Subcutaneous abdominal adipose tissue (tissue), 5 donors: ENCODE results near the gene CNTLN.
"Not testable (repeated sequence)": the region's sequence is repeated elsewhere in the genome, so short reads cannot be mapped to it uniquely, and the experiment has no call there.

Experiments
- H3K27ac ChIP-seq: one replicate; pipeline ENCODE4 v1.7.0; 2013; ENCODE audit warnings: low read depth, mild to moderate bottlenecking, inconsistent platforms, low read length, moderate library complexity
- H3K27me3 ChIP-seq, 5 donors: one replicate each; pipeline ENCODE4 v1.7.0; 2013; ENCODE audit warnings: low read length in 5 of 5, inconsistent platforms in 1 of 5; ENCODE audit not compliant: control insufficient read depth in 5 of 5, insufficient read depth in 4 of 5
- H3K36me3 ChIP-seq, 5 donors: one replicate each; pipeline ENCODE4 v1.7.0; 2013; ENCODE audit warnings: low read length in 5 of 5; ENCODE audit not compliant: control insufficient read depth in 5 of 5, insufficient read depth in 5 of 5
- H3K4me1 ChIP-seq, 5 donors: one replicate each; pipeline ENCODE4 v1.7.0; 2013; ENCODE audit warnings: low read length in 5 of 5, mild to moderate bottlenecking in 3 of 5, moderate library complexity in 1 of 5; ENCODE audit not compliant: control insufficient read depth in 5 of 5, insufficient read depth in 5 of 5
- H3K4me3 ChIP-seq, 5 donors: one replicate each; pipeline ENCODE4 v1.7.0; 2013; ENCODE audit warnings: low read length in 5 of 5, low read depth in 1 of 5
- H3K9ac ChIP-seq, 5 donors: one replicate each; pipeline ENCODE4 v1.7.0; 2013; ENCODE audit warnings: low read length in 5 of 5, mild to moderate bottlenecking in 4 of 5, moderate library complexity in 3 of 5
- H3K9me3 ChIP-seq, 5 donors: one replicate each; pipeline ENCODE4 v1.7.0; 2013; ENCODE audit warnings: low read length in 5 of 5; ENCODE audit not compliant: control insufficient read depth in 5 of 5
- donor health status: healthy.
- donor health status: healthy.
- donor health status: healthy.
- donor health status: healthy.
- donor health status: healthy.

CNTLN gene

DNA sequence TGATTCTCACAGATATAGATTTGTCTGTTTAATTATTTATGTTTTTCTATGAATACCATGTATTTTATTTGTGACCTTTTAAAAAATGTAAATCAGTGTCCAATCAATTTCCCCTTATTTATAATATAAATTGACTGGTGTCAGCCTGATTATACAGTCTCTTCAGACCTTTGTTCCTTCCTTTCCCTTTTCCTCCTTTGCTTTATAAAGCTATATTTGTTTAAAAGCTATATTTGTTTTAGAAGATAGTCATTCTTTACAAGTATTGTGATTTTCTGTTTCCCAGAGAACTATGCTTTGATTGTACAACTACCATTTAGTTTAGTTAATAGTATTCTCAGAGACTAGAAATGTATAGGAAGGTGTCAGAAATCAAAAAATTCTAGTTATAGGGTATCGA is 90.6 kb downstream of the CNTLN start:
- no peak overlapping the region for H3K4me3 ChIP-seq
- no peak overlapping the region for H3K27ac ChIP-seq
- H3K9me3 ChIP-seq, result no peaks in the 10 kb centered on the region
- no peak overlapping the region for H3K9ac ChIP-seq
- H3K4me1 ChIP-seq, result no peaks in the 10 kb centered on the region
- H3K36me3 ChIP-seq, result peaks cover 0 to 5% (median 0%) of the 10 kb centered on the region in 5 donors
- no peaks in the 10 kb centered on the region for H3K27me3 ChIP-seq

DNA sequence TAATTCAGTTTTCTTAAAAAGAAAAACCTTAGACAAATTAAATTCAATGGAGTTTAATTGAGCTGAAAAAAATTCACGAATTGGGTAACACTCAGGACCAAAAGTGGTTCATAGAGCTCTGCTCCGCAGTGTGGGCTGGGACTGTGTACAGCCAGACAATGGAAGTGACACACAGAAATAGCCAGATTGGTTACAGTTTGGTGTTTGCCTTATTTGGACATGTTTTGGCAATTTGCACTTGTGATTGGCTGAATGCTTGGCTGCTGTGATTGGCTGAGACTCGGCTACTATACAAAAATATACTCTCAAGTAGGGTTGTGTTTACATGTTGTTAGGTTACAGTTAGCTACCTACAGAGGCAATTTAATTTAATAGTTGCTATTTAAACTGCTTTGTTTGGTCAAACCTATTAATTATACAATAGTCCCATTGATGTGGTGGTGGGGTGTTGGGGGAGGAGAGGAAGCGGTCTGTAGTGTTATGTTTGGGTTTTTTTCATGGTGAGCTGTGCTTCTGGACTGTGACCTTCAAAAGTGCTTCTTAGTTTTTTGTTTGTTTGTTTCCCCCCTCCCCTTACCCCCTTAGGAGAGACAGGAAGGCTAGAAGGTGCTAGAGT is 95.2 kb downstream of the CNTLN start:
- H3K27ac ChIP-seq, result no peak overlapping the region

DNA sequence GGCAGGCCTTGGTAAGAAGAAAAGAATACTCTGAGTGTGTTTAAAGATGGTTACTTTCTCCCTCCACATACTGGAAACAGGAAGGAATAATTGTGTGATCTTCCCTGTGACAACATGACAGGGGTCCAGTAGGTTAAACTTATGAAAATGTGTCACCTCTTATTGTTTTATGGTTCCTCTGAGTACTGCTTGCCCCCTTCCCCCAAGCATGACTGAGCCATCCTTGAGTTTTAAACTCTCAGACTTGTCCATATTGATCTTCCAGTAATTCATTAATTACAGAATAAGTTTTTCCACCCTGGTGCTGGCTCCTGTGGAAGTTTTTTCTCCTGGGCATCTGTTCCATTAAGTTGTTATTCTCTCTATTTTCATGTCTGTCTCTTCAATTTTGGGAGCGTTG is 95.8 kb downstream of the CNTLN start:
- H3K4me1 ChIP-seq, result peaks cover 0 to 1% (median 0%) of the 10 kb centered on the region in 5 donors
- no peak overlapping the region for H3K4me3 ChIP-seq
- no peak overlapping the region for H3K27ac ChIP-seq
- peaks cover 0 to 5% (median 0%) of the 10 kb centered on the region in 5 donors for H3K36me3 ChIP-seq
- no peak overlapping the region for H3K9ac ChIP-seq
- no peaks in the 10 kb centered on the region for H3K27me3 ChIP-seq
- no peaks in the 10 kb centered on the region for H3K9me3 ChIP-seq

More for the DNA sequence above, 95.2 kb downstream of the CNTLN start:
- Histone ChIP-seq H3K4me1 (no peaks in the 10 kb centered on the region), H3K9ac (no peak overlapping the region), H3K9me3 (no peaks in the 10 kb centered on the region), H3K36me3 (peaks cover 0 to 5% (median 0%) of the 10 kb centered on the region in 5 donors), H3K4me3 (no peak overlapping the region), H3K27me3 (no peaks in the 10 kb centered on the region)

DNA sequence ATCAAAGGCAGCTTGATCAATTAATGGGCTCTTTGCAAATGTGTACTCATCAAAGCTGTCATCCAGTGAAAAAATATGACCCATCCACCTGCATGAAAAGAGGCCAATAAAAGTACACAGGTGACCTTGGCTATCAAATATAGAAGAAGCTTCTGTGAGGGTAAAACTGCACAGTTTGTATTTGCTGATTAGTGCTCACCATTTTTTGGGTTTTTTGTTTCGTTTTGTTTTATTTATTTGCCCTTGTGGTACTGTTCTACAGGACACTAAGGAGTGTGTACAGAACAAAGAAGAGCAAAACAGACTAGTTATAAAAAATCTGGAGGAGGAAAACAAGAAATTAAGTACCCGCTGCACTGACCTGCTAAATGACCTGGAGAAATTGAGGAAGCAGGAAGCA is 101.3 kb downstream of the CNTLN start:
- Histone ChIP-seq H3K27me3 (no peaks in the 10 kb centered on the region), H3K27ac (no peak overlapping the region), H3K4me3 (no peak overlapping the region), H3K9ac (no peak overlapping the region), H3K36me3 (peaks cover 0 to 1% (median 0%) of the 10 kb centered on the region in 5 donors), H3K9me3 (no peaks in the 10 kb centered on the region), H3K4me1 (peaks cover 0 to 5% (median 0%) of the 10 kb centered on the region in 5 donors)

DNA sequence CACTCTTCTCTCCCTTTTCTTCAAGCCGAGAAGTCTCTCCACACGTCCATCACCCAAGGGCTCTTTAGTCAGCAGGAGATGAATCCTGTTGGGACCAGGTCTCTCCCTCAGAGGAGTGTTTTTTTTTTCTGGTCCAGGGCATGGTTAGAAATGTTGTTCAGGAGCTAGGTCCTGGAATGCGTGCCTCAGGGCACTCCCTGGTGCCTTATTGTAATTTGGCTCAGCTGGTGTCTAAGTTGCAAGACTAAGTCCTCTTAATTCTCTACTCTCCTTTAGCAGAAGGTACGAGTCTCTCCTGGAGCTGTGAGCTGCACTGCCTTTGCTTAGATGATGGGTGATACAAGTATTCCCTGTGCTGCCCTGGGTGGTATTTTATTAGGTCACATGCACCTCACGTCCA is 111.9 kb downstream of the CNTLN start:
- Histone ChIP-seq H3K27ac (no peak overlapping the region), H3K9me3 (peaks cover 12 to 32% (median 24%) of the 10 kb centered on the region in 5 donors), H3K9ac (no peak overlapping the region), H3K36me3 (peaks cover 0 to 10% (median 6%) of the 10 kb centered on the region in 5 donors), H3K4me1 (no peaks in the 10 kb centered on the region), H3K4me3 (no peak overlapping the region), H3K27me3 (no peaks in the 10 kb centered on the region)

DNA sequence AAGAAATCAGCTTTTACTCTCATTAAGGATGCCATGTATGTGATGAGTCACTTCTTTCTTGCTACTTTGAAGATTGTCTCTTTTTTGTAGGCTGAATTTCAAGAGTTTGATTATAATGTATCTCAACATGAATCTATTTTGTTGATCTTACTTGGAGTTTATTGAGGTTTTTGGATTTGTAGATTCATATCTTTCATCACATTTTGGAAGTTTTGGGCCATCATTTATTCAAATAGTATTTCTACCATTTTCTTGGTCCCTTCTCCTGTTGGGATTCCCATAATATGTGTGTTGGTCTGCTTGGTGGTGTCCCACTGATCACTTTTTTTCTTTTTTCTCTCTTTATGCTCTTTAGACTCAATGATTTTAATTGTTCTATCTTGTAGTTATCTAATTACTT is 116.3 kb downstream of the CNTLN start:
- no peak overlapping the region for H3K27ac ChIP-seq
- H3K9ac ChIP-seq, result no peak overlapping the region
- no peaks in the 10 kb centered on the region for H3K4me1 ChIP-seq
- peaks cover 0 to 10% (median 6%) of the 10 kb centered on the region in 5 donors for H3K36me3 ChIP-seq
- no peaks in the 10 kb centered on the region for H3K27me3 ChIP-seq
- peak overlapping the region in 3 of 5 donors; percentile 1 to 42 (median 15) for H3K4me3 ChIP-seq
- peaks cover 20 to 57% (median 29%) of the 10 kb centered on the region in 5 donors for H3K9me3 ChIP-seq

DNA sequence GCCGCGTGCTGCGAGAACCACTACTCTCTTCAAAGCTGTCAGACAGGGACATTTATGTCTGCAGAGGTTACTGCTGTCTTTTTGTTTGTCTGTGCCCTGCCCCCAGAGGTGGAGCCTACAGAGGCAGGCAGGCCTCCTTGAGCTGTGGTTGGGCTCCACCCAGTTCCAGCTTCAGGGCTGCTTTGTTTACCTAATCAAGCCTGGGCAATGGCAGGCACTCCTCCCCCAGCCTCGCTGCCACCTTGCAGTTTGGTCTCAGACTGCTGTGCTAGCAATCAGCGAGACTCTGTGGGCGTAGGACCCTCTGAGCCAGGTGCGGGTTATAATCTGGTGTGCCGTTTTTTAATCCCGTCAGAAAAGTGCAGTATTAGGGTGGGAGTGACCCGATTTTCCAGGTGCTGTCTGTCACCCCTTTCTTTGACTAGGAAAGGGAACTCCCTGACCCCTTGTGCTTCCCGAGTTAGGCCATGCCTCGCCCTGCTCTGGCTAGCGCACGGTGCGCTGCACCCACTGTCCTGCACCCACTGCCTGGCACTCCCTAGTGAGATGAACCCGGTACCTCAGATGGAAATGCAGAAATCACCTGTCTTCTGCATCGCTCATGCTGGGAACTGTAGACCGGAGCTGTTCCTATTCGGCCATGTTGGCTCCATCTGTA is 133.8 kb downstream of the CNTLN start:
- H3K27ac ChIP-seq, H3K4me1 ChIP-seq, H3K36me3 ChIP-seq, H3K9ac ChIP-seq, H3K9me3 ChIP-seq, H3K27me3 ChIP-seq, H3K4me3 ChIP-seq: not testable (repeated sequence)

DNA sequence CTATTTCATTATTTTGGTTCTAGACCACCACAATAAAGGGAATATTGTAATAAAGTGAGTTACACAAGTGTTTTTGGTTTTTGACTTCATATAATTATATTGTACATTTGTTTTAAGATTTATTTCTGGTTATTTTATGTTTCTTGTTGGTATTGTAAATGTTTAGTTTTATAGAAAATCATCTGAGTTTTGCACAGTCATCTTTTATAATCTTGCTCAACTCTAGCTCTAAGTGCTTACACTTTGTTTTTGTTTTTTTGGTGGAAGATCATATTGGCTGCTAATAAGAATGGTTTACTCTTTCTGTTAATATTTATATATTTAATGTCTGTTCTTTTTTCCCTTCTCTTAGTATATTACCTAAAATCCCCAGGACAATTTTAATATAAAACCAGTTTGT is 135.0 kb downstream of the CNTLN start:
- Histone ChIP-seq H3K36me3 (no peaks in the 10 kb centered on the region), H3K9ac (no peak overlapping the region), H3K27me3 (no peaks in the 10 kb centered on the region), H3K27ac (no peak overlapping the region), H3K4me3 (no peak overlapping the region), H3K4me1 (no peaks in the 10 kb centered on the region), H3K9me3 (peaks cover 0 to 3% (median 0%) of the 10 kb centered on the region in 5 donors)

DNA sequence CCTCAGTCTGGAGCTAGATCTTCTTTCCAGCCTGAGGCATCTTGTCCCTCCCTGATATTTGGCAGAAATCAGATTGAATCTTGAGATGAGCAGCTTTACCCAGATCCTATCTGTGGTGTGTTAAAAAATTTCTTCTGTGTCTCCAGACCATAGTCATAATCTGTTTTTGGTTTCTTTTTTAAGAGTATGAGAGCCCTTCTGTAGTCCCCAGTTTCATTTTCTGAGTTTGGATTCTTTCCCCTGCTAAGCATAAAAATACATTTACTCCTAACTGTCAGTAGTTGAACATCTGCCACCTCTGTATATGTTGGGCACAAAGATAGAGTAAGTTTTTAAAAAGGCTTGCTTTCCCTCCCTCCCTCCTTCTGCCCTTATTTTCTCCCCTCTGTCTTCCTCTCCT is 137.7 kb downstream of the CNTLN start:
- no peaks in the 10 kb centered on the region for H3K27me3 ChIP-seq
- no peaks in the 10 kb centered on the region for H3K36me3 ChIP-seq
- no peaks in the 10 kb centered on the region for H3K4me1 ChIP-seq
- H3K9ac ChIP-seq, result no peak overlapping the region
- no peak overlapping the region for H3K27ac ChIP-seq
- H3K4me3 ChIP-seq, result no peak overlapping the region
- no peaks in the 10 kb centered on the region for H3K9me3 ChIP-seq

DNA sequence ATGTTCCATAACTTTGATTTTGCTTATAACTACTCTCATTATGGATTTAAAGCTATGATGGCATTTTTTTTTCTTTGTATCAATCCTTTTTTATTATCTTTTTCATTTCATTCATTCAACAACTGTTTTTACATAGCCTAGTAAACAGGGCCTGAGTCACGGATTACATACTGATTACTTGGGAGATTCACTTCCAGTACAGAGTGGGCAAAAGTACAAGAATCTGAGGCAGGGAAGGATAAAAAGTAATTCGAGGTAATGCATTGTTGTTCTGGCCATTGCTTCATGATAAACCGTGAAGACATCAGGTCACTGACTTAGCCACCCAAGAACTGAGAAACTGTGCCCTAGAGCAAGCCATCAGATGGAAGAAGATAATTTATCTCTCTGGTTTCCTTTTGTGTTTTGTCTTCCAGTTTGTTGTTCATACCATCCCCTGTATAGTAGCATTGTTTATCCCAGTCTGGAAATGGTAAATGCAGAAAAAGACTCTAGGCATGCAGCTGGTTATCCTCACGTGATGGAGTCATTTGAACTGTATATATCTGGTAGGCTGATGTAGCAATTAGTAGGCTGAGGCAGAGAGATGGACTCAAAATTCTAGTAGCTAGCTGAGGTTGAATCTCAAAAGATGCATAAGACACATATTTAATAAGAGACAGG is 145.6 kb downstream of the CNTLN start:
- no peaks in the 10 kb centered on the region for H3K27me3 ChIP-seq

More for the DNA sequence above, 145.6 kb downstream of the CNTLN start:
- H3K9ac ChIP-seq, result no peak overlapping the region
- H3K27ac ChIP-seq, result no peak overlapping the region
- H3K4me1 ChIP-seq, result no peaks in the 10 kb centered on the region
- peaks cover 0 to 14% (median 3%) of the 10 kb centered on the region in 5 donors for H3K36me3 ChIP-seq
- H3K4me3 ChIP-seq, result no peak overlapping the region
- H3K9me3 ChIP-seq, result peaks cover 0 to 12% (median 3%) of the 10 kb centered on the region in 5 donors
